Fibroblast of skin of left biceps (primary cell): Measurements from ENCODE around the gene FBXW7.
A peak's percentile ranks its signal among the peaks of the same experiment; 100 is the strongest.

Source experiments
- DNase-seq, 2 experiments: peaks; one replicate each; pipeline ENCODE4 v3.0.0-alpha.2; 2013; ENCODE audit warnings: low read depth in 2 of 2

Gene FBXW7

GRCh38 chr4:152430507-152430906 lies 105.4 kb downstream of the FBXW7 start:
- no peak for DNase-seq

DNA sequence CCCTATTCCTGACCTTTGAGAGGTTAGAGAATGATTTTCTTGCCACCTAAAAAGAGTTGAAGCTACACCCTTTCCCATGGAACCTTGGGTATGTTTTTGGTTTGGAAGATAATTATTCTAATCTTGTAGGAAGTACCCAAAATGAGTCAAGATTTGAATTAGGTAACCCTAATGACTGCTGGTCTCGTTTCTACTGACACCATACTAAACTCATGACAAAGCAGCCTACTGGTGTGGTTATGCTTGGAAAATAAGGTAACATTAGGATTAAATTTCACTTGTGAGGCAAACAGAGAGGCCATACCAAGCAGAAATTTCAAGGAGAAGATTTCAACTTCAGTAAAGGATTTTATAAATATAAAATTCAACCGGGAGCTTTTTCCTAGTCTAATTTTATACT lies 107.9 kb downstream of the FBXW7 start:
- DNase-seq, result no peak

DNA sequence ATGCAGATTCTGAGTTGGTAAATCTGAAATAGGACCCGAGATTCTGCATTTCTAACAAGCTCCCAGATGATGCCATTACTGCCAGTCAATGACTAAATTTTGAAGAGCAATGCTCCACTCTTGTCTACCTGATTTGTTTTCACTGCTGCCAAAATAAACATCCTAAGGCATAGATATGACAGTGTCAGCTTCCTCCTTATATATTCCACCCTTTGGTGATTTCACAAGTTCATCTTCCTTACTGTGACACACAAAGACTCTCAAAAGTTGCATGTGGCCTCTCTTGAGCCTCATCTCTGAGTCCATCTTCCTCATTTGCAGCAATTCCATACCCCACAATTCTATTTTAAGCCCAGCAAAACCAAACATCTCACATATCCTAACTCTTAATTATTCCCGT lies 110.9 kb downstream of the FBXW7 start:
- no peak for DNase-seq

- no peak for DNase-seq
Observed at GRCh38 chr4:152424396-152424795, 111.5 kb downstream of the FBXW7 start.

GRCh38 chr4:152422817-152423320 lies 113.0 kb downstream of the FBXW7 start:
- DNase-seq, result no peak

GRCh38 chr4:152421576-152421975 lies 114.3 kb downstream of the FBXW7 start:
- DNase-seq, result no peak

DNA sequence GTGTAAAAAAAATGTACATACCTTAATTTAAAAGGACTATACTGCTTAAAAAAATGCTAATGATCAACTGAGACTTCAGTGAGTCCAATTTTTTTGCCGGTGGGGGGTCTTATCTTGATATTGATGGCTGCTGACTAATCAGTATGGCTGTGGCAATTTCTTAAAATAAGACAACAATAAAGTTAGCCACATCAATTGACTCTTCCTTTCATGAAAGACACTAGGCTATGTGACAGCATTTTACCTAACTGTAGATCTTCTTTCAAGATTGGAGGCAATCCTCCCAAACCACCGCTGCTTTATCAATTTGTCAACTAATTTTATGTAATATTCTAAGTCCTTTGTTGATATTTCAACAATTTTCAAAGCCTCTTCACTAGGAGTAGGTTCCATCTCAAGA lies 116.1 kb downstream of the FBXW7 start:
- no peak for DNase-seq

DNA sequence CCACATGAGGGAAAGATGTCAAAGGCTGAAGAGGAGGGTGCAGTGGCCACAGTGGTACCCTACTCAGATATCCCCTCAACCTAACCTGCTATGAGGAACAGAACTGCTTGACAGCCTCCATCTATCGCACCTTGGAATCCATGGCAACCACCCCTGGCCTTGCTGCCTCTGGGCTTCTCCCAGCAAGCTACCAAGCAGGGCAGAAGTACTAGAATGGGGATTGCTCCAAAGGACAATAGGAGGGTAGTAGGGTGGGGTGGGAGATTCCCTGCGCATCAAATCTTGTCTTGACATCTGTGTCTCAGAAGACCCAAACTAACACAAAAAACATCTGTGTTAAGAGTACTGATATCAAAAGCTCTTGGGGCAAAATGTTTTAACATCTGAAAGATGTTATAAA lies 118.2 kb downstream of the FBXW7 start:
- no peak for DNase-seq

DNA sequence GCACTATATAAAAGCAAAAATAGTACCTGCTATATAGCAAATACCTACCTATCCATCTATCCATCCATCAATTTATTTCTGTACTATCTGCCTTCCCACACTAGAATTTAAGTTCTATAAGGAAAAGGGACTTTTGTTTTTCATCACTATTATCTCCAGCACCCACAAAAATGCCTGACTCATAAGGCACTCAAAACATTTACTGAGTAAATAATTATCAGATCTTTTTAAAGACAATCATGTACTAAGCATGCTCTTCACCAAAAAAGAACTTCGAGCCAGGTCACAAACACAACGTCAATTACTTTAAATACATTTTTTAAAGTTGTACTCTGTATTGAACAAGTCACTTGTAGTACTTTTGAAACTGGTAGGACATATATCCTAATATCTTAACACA lies 119.9 kb downstream of the FBXW7 start:
- peak in 1 of 2 experiments; percentile 9 for DNase-seq

GRCh38 chr4:152408514-152409327 lies 127.2 kb downstream of the FBXW7 start:
- no peak for DNase-seq

GRCh38 chr4:152401424-152401823 lies 134.5 kb downstream of the FBXW7 start:
- no peak for DNase-seq

DNA sequence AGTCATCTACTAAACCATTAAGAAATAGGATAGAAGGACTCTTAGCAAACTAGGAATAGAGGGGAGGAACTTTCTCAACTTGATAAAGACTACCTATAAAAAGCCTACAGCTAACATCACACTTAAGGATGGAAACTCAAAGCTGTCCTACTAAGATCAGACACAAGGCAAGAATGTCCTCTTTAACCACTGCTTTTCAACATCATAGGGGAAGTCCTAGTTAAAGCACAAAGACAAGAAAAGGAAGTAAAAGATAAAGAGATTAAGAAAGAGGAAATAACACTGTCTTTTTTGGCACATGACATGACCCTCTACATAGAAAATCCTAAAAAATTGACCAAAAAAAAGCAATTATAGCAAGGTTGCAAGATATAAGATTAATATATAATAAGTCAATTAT lies 136.6 kb downstream of the FBXW7 start:
- no peak for DNase-seq

DNA sequence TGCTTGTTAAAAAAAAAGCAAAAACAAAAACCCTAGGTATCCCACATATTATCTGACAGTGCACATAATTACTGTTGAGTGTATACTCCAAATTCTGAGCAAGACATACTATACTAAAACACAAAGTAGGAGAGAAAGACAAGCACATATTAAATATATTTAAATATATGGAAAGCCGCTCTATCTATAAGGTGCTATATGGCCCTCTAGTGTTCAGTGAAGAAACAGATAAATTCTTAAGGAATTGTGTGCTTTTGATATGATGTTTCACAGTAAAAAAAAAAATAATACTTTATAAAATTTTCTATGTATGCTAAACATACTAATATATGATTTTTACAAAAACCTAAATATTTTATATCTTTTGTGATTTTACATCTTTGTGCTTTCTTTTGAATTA lies 137.8 kb downstream of the FBXW7 start:
- no peak for DNase-seq

DNA sequence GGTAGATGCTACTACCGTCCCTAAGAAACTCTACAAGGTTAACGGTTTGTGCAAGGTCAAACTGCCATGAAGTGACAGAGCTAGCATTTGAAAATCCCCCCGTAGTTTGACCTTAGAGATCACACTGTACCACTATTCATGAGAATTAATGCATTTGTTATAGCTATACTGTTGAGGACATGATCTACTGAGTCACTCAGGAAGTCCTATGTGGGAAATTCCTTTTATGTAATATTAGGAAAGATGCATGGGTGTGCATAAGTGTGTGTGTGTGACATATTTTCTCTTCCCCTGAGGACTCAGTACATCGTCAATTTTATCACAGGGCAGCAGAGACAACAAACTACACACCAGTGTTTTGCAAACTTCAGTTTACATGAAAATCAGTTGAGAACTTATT lies 141.1 kb downstream of the FBXW7 start:
- DNase-seq, result no peak

- DNase-seq, result no peak
Observed at GRCh38 chr4:152392079-152392478, 143.8 kb downstream of the FBXW7 start.

DNA sequence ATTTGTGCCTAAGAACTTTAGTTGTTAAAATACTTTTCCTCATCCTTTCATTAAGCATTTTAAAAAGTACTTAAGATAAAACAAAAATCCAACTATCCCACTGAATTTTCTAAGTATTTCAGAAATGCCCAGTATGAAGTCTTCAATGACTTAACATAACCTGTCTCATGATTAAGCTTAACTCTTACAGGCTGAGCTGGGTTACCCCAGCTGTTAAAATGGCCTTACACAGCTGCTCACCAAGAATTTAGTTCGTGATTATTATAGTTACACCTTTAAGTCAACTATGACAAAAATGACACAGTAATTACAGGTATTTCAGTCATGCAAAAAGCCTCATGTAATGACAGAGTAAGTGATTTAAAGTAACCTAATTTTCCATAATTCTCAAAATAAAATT lies 145.7 kb downstream of the FBXW7 start:
- no peak for DNase-seq

DNA sequence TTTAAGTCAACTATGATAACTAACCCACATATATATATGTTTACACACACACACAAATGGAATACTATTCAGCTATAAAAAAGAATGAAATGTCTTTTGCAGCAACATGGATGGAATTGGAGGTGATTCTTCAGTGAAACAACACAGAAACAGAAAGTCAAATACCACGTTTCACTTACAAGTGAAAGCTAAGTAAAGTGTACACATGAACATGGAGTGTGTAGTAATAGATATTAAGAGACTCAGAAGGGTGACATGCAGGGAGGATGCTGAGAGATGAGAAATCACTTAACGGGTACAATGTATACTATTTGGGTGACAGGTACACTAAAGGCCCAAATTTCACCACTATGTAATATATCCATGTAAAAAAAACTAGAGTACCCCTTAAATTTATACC lies 146.5 kb downstream of the FBXW7 start:
- no peak for DNase-seq

- no peak for DNase-seq
Observed at GRCh38 chr4:152385551-152385950, 150.3 kb downstream of the FBXW7 start.

- DNase-seq, result no peak
Observed at GRCh38 chr4:152382057-152382785, 153.7 kb downstream of the FBXW7 start.

DNA sequence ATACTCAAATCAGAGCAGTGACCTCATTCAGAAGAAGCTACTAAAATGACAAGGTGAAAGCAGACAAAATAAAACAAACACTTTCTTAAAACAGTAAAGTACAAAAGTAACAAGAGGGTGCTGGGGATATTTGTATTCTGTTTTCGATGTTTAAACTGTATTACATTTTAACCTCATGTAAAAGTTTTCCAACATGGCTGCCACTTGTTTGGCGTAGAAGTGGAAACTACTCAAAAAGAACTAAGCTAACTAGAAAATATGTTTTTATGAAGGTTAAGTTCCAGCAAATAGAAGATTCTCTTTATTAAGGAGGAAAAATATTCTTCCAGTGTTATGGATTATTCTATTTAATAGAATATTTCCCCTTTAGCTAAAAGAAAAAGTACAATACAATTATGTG lies 155.0 kb downstream of the FBXW7 start:
- no peak for DNase-seq

DNA sequence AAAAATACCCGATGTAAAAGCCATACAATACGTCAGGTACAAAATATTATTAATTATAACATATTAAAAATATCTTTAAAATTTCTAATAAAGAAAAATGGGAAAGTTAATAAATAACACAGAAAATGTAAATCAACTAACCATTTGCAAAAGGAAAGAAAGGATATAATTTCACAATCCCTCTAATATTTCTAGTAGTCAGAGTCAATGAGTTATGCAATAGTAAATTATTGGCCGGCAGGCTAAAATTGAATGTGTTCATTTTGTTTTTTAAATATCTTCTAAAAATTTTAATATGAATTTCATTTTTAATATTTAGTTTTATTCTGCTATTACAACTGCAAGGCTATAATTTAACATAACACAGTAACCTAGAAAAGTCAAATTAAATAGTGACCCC lies 155.7 kb downstream of the FBXW7 start:
- DNase-seq, result no peak

DNA sequence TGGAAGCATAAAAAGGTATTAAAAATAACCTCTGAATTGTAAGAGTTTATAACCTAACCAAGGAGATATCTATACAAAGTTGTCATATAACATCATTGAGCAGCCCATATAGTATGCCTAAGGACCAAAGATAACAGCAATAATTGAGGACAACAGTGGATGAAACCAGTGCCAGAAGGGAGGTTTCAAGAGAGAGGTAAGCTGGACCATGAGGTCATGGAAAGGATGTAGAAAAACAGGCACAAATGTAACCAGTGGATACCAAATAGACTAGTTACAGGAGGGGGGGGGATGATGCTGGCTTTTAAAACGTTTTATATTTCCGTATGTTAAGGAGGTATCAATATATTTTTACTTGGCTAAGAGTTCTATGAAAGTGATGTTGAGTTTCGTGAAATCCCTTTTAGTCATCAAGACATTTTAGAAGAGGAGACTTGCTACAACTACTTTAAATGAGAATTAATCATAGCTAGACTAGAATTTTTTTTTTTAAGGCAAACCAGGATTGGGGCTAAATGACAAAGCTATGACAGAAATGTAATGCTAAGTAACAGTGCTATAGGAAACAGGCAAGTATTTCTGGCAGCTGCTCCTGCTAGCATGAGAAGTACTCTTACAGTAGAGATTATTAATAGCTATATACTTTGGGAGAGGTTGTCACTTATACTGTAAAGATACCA lies 161.1 kb downstream of the FBXW7 start:
- DNase-seq, result no peak

GRCh38 chr4:152374153-152374552 lies 161.7 kb downstream of the FBXW7 start:
- no peak for DNase-seq
